K562 (cell line): ENCODE results near the gene ATP2B1. TPM values are rescaled to one million over a fixed set of nuclear protein-coding genes. Genes with fewer than 3 reads are reported as not detected.

Source experiments
- CBX3 ChIP-seq, 2 experiments: IDR thresholded peaks; 1 replicate in 1 of 2; 2 replicates in 1 of 2; pipeline ENCODE4 v1.6.1; 2012; ENCODE audit warnings: inconsistent platforms in 2 of 2, low read length in 2 of 2, borderline replicate concordance in 1 of 2, control low read depth in 1 of 2
- EGR1 ChIP-seq: fragments of 450-650 bp; conservative IDR thresholded peaks from 2 replicates; pipeline ENCODE4 v1.6.1; 2017; ENCODE audit warnings: mild to moderate bottlenecking
- ESRRB ChIP-seq: fragments of 250-450 bp; sonication (Bioruptor Pico); IDR thresholded peaks from 2 replicates; pipeline ENCODE4 v1.5.0; 2020; ENCODE audit warnings: mild to moderate bottlenecking, moderate library complexity, borderline replicate concordance
- FIP1L1 ChIP-seq: fragments of 200-400 bp; formaldehyde crosslinking; IDR thresholded peaks from 2 replicates; pipeline ENCODE4 v1.6.1; 2018; ENCODE audit warnings: mild to moderate bottlenecking, low read depth, low read length; ENCODE audit not compliant: poor library complexity, severe bottlenecking
- GATAD2B ChIP-seq: fragments of 450-650 bp; IDR thresholded peaks from 2 replicates; pipeline ENCODE4 v1.6.1; 2017; ENCODE audit warnings: mild to moderate bottlenecking, borderline replicate concordance
- HCFC1 ChIP-seq: IDR thresholded peaks from 2 replicates; pipeline ENCODE4 v1.6.1; 2012; ENCODE audit warnings: low read depth, low read length, improper control_type of control experiment
- HIVEP1 ChIP-seq: fragments of 250-450 bp; sonication (Bioruptor Pico); IDR thresholded peaks from 2 replicates; pipeline ENCODE4 v1.4.0; 2020; ENCODE audit warnings: mild to moderate bottlenecking
- KAT7 ChIP-seq: sonication (generic); formaldehyde crosslinking; IDR thresholded peaks from 2 replicates; pipeline ENCODE4 v1.8.0; 2022; ENCODE audit warnings: missing genetic modification reagents, mild to moderate bottlenecking, borderline replicate concordance
- NFXL1 ChIP-seq: fragments of 450-650 bp; formaldehyde crosslinking; IDR thresholded peaks from 2 replicates; pipeline ENCODE4 v1.4.0; 2021; ENCODE audit warnings: mild to moderate bottlenecking
- NR2C1 ChIP-seq, 2 experiments: fragments of 450-650 bp; IDR thresholded peaks; 2 replicates each; pipeline ENCODE4 v1.6.1; 2017; ENCODE audit warnings: mild to moderate bottlenecking in 2 of 2, antibody characterized with exemption in 1 of 2, inconsistent platforms in 1 of 2, missing compliant biosample characterization in 1 of 2, missing genetic modification characterization in 1 of 2
- RB1 ChIP-seq: fragments of 450-650 bp; IDR thresholded peaks from 2 replicates; pipeline ENCODE4 v1.6.1; 2017; ENCODE audit warnings: low read depth, mild to moderate bottlenecking
- ZNF121 ChIP-seq: sonication (generic); formaldehyde crosslinking; conservative IDR thresholded peaks from 2 replicates; pipeline ENCODE4 v1.8.0; 2022; ENCODE audit warnings: missing genetic modification reagents
- ZNF23 ChIP-seq: fragments of 250-450 bp; sonication (Bioruptor Pico); IDR thresholded peaks from 2 replicates; pipeline ENCODE4 v1.4.0; 2020; ENCODE audit warnings: mild to moderate bottlenecking
- ZNF668 ChIP-seq: fragments of 250-450 bp; sonication (Bioruptor Pico); IDR thresholded peaks from 2 replicates; pipeline ENCODE4 v1.8.0; 2022; ENCODE audit warnings: mild to moderate bottlenecking, inconsistent platforms
- polyA plus RNA-seq, 8 experiments: library from polyadenylated mRNA; depleted of rRNA in 4 of 8; stranded (reverse) in 5 of 8; unstranded in 3 of 8; fragments of >200 nt; fragmentation: Nextera tagmentation in 2 of 8; fragmentation: Illumina TruSeq in 1 of 8; extraction: Ambion mirVana in 2 of 8; extraction: Trizol in 1 of 8; gene quantifications; 2 replicates each; pipeline versions ENCODE4 v1.2.1 to v1.2.3, GENCODE V29; 2011 to 2014; ENCODE audit warnings: inconsistent platforms in 1 of 8, missing spikeins in 1 of 8
- total RNA-seq, 7 experiments: library from RNA; depleted of rRNA in 6 of 7; stranded (reverse); fragments of >200 nt in 6 of 7; fragmentation: Illumina TruSeq in 2 of 7; extraction: Trizol in 2 of 7; gene quantifications; 2 replicates each; pipeline versions ENCODE4 v1.2.1 to v1.2.3, GENCODE V29; 2011 to 2021; ENCODE audit warnings: low replicate concordance in 1 of 7
- TF ChIP-seq, protein P1 (sequence below): fragments of 250-450 bp; sonication (Bioruptor Pico); IDR thresholded peaks from 2 replicates; pipeline ENCODE4 v1.5.0; 2021; ENCODE audit warnings: mild to moderate bottlenecking, moderate library complexity
- TF ChIP-seq, protein P2 (sequence below), 2 experiments: fragments of 450-650 bp in 1 of 2; sonication (generic) in 1 of 2; formaldehyde crosslinking in 1 of 2; IDR thresholded peaks in 1 of 2; conservative IDR thresholded peaks in 1 of 2; 2 replicates each; pipeline versions ENCODE4 v1.6.1 to v1.8.1; 2016 to 2023; ENCODE audit warnings: mild to moderate bottlenecking in 2 of 2, moderate library complexity in 2 of 2, inconsistent platforms in 1 of 2, missing genetic modification reagents in 1 of 2
- TF ChIP-seq, protein P3 (sequence below), 2 experiments: fragments of 250-450 bp in 1 of 2; fragments of 450-650 bp in 1 of 2; sonication (Bioruptor Pico) in 1 of 2; IDR thresholded peaks; 2 replicates each; pipeline versions ENCODE4 v1.6.1 to v1.8.0; 2016 to 2021; ENCODE audit warnings: mild to moderate bottlenecking in 2 of 2, moderate library complexity in 2 of 2, missing compliant biosample characterization in 1 of 2, missing genetic modification characterization in 1 of 2
- TF ChIP-seq, protein P4 (sequence below): fragments of 250-450 bp; sonication (Bioruptor Pico); IDR thresholded peaks from 2 replicates; pipeline ENCODE4 v1.5.0; 2020; ENCODE audit warnings: mild to moderate bottlenecking
- TF ChIP-seq, protein P5 (sequence below), 2 experiments: fragments of 450-650 bp in 1 of 2; sonication (generic) in 1 of 2; formaldehyde crosslinking; conservative IDR thresholded peaks; 2 replicates each; pipeline versions ENCODE4 v1.4.0 to v1.8.1; 2020 to 2022; ENCODE audit warnings: mild to moderate bottlenecking in 1 of 2, missing genetic modification reagents in 1 of 2

ATP2B1 gene
- total and polyA plus RNA-seq, 9 of the 15 experiments (the other 6 are each of a cell fraction or from before 2014, with no cell fraction given) = 8.6 to 39.0 (median 27.8) TPM

DNA sequence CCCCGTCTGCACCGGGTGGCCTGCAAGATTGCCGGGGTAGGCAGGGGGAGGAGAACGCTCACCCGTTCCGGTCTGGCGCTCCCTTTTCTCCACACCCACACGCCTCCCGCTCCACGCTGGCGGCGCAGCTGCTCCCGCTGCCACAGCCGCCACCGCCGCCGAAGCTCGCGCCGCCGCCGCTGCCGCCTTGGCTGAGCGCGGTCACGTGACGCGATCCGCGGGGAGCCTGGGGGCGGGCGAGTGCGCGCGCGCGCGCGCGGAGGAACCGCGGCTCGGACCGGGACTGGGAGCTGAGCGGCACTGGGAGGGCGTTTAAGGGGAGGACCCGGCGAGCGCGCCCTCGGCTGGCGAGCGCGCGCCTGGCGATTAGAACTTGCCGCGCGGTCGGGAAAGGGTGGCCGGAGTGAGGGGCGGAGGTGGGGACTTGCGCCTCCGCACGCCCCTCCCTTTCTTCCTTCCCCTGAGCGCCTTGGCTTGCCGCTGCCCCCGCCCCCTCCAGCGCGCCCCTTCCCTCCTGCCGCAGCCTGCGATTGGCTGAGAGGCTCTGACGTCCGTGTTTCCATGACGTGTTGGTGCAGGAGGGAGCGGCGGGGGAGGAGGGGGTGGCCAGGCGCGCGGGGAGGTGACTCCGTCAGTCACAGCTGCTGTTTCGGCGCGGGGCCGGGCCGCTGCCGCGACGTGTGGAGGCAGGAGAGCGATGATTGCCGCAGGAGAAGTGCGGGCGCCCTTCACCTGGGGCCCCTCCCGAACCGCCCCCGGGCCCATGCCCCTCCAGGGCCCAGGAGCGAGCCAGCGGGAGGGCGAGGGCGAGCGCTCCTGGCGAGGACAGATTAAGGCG, 738 bp upstream of the ATP2B1 start (continued):
- TF ChIP-seq, protein P1, sequence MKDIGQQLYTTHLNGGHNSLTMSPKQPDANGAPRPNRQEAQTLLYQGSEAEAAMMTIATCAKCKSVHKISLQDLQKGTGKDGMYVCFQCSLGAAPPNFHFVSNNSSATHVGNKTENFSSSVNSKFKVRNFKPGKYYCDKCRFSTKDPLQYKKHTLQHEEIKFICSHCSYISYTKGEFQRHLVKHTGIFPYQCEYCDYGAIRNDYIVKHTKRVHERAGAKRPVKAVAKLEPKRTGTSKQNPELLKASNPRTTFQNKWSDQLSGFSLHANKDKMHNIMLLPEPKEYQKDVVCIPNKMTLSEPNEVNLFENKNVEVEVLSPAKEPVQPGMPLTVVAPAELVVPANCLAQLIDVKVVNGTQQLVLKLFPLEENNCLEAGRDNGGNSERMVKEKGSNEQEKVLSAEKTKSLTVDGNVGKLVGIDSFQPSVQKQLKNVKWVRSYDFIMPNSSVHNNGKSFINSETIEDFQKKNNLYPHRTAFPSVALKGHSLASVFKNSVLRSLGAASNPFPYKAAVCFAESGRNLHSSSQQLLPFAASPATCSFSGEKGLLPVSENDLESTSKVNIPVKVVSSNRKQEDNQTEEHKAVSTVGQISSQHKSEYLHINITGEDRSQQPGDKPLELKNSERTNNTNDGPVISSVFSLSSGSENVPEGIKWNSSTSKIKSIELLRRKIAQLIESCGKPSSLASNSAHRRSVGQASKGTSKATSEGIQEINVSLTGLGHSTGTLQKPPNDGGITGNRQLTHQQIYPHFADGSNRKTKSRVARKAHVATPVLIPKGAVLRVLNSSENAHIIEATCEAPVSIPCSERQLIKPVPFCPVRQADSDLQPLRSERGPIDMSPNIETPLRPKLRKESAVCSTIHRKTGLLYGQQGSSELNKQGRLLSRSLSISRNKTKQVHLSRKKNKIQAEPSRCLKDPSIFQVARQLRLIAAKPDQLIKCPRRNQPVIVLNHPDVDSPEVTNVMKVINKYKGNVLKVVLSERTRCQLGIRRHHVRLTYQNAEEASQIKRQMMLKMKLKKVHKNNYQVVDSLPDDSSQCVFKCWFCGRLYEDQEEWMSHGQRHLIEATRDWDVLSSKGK (CRISPR knock-in tag) = no peak
- TF ChIP-seq EGR1 = peak; percentile 99
- TF ChIP-seq KAT7 (CRISPR knock-in tag) = no peak
- peak; percentile 77 for TF ChIP-seq FIP1L1
- TF ChIP-seq, protein P2, sequence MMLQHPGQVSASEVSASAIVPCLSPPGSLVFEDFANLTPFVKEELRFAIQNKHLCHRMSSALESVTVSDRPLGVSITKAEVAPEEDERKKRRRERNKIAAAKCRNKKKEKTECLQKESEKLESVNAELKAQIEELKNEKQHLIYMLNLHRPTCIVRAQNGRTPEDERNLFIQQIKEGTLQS (IDR thresholded peaks at IDR 0.05) = peak; percentile 45; the same call in 1 of the 2 replicates
- TF ChIP-seq, protein P2 (CRISPR knock-in tag; conservative IDR thresholded peaks at IDR 0.05) = no peak
- TF ChIP-seq HCFC1 = no peak; the same call in none of the 2 replicates
- no peak for TF ChIP-seq ZNF23 (CRISPR knock-in tag)
- TF ChIP-seq NR2C1 (IDR thresholded peaks at IDR 0.05) = no peak
- TF ChIP-seq NR2C1 (tag; IDR thresholded peaks at IDR 0.05) = no peak
- TF ChIP-seq CBX3 (IDR thresholded peaks at IDR 0.05; ENCODE audit: borderline replicate concordance in 1 of 2, low read length in 2 of 2) = no peak
- no peak for TF ChIP-seq ZNF121 (CRISPR knock-in tag)
- no peak for TF ChIP-seq ESRRB (CRISPR knock-in tag)
- TF ChIP-seq, protein P3, sequence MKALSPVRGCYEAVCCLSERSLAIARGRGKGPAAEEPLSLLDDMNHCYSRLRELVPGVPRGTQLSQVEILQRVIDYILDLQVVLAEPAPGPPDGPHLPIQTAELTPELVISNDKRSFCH (CRISPR knock-in tag; IDR thresholded peaks at IDR 0.05) = no peak
- TF ChIP-seq, protein P3 (tag; IDR thresholded peaks at IDR 0.05) = peak; percentile 76
- no peak; the same call in 1 of the 2 replicates for TF ChIP-seq GATAD2B
- TF ChIP-seq, protein P4, sequence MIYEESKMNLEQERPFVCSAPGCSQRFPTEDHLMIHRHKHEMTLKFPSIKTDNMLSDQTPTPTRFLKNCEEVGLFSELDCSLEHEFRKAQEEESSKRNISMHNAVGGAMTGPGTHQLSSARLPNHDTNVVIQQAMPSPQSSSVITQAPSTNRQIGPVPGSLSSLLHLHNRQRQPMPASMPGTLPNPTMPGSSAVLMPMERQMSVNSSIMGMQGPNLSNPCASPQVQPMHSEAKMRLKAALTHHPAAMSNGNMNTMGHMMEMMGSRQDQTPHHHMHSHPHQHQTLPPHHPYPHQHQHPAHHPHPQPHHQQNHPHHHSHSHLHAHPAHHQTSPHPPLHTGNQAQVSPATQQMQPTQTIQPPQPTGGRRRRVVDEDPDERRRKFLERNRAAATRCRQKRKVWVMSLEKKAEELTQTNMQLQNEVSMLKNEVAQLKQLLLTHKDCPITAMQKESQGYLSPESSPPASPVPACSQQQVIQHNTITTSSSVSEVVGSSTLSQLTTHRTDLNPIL (CRISPR knock-in tag) = no peak
- TF ChIP-seq, protein P5, sequence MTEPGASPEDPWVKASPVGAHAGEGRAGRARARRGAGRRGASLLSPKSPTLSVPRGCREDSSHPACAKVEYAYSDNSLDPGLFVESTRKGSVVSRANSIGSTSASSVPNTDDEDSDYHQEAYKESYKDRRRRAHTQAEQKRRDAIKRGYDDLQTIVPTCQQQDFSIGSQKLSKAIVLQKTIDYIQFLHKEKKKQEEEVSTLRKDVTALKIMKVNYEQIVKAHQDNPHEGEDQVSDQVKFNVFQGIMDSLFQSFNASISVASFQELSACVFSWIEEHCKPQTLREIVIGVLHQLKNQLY (CRISPR knock-in tag; conservative IDR thresholded peaks at IDR 0.05) = no peak
- TF ChIP-seq RB1 = peak; percentile 30; the same call in 1 of the 2 replicates
- TF ChIP-seq NFXL1 (CRISPR knock-in tag) = no peak
- no peak for TF ChIP-seq HIVEP1 (CRISPR knock-in tag)
- TF ChIP-seq ZNF668 (CRISPR knock-in tag) = peak; percentile 27; the same call in 1 of the 2 replicates
